NK-92 (cell line): ENCODE data around the gene ADGRG4.
"Not testable (repeated sequence)": the region's sequence is repeated elsewhere in the genome, so short reads cannot be mapped to it uniquely, and the experiment has no call there.

Experiments
- DNase-seq: peaks from one replicate; lab custom pipeline; 2025; ENCODE audit not compliant: unreplicated experiment; lab: John Stamatoyannopoulos, UW

The ADGRG4 gene

GRCh38 chrX:136300721-136301120, at the start of gene ADGRG4:
Gene ADGRG4, plus strand, starts transcription at chrX:136300963. Its CDS starts 7,815 bp downstream, at chrX:136308778.
- DNase-seq = not testable (repeated sequence)

GRCh38 chrX:136251041-136251991, 49.4 kb upstream of the ADGRG4 start, which contains the start of gene MAP7D3:
Gene MAP7D3, minus strand, starts transcription at chrX:136251400. Its CDS starts 42 bp downstream, at chrX:136251358.
- DNase-seq = no peak

- no peak for DNase-seq
These were observed 45.2 kb upstream of the ADGRG4 start for GRCh38 chrX:136255541-136255940.

GRCh38 chrX:136256026-136256425, 44.7 kb upstream of the ADGRG4 start:
- no peak for DNase-seq

GRCh38 chrX:136258951-136259350, 41.8 kb upstream of the ADGRG4 start:
- DNase-seq = no peak

- DNase-seq = no peak
These were observed 41.2 kb upstream of the ADGRG4 start for GRCh38 chrX:136259543-136259942.

GRCh38 chrX:136260776-136261175, 40.0 kb upstream of the ADGRG4 start:
- no peak for DNase-seq

- DNase-seq = no peak
These were observed 39.4 kb upstream of the ADGRG4 start for GRCh38 chrX:136261321-136261720.

GRCh38 chrX:136262243-136262642, 38.5 kb upstream of the ADGRG4 start:
- no peak for DNase-seq

- DNase-seq = no peak
These were observed 37.9 kb upstream of the ADGRG4 start for GRCh38 chrX:136262812-136263315.

- no peak for DNase-seq
These were observed 33.9 kb upstream of the ADGRG4 start for GRCh38 chrX:136266828-136267227.

- no peak for DNase-seq
These were observed 32.4 kb upstream of the ADGRG4 start for GRCh38 chrX:136268051-136269048.

GRCh38 chrX:136269921-136270320, 30.8 kb upstream of the ADGRG4 start:
- no peak for DNase-seq

- DNase-seq = no peak
These were observed 29.5 kb upstream of the ADGRG4 start for GRCh38 chrX:136271300-136271699.

- no peak for DNase-seq
These were observed 28.4 kb upstream of the ADGRG4 start for GRCh38 chrX:136272325-136272724.

- no peak for DNase-seq
These were observed 26.8 kb upstream of the ADGRG4 start for GRCh38 chrX:136273986-136274385.

GRCh38 chrX:136275553-136275952, 25.2 kb upstream of the ADGRG4 start:
- no peak for DNase-seq

GRCh38 chrX:136286375-136286774, 14.4 kb upstream of the ADGRG4 start:
- not testable (repeated sequence) for DNase-seq

- DNase-seq = no peak
These were observed 8.9 kb upstream of the ADGRG4 start for GRCh38 chrX:136291824-136292223.

- no peak for DNase-seq
These were observed 8.1 kb upstream of the ADGRG4 start for GRCh38 chrX:136292656-136293055.

- DNase-seq = no peak
These were observed 5.4 kb upstream of the ADGRG4 start for GRCh38 chrX:136295380-136295779.
